Activated naive CD4-positive, alpha-beta T cell treated with anti-CD3 and anti-CD28 coated beads, Interleukin-2, amount 50 U/mL, for 16 hours (primary cell): ENCODE measurements around the gene PRRT1B.
"Not testable (repeated sequence)": the region's sequence is repeated elsewhere in the genome, so short reads cannot be mapped to it uniquely, and the experiment has no call there.

Experiments used
- DNase-seq: peaks from one replicate; pipeline ENCODE4 v3.0.0-alpha.2; 2020

The PRRT1B gene

DNA sequence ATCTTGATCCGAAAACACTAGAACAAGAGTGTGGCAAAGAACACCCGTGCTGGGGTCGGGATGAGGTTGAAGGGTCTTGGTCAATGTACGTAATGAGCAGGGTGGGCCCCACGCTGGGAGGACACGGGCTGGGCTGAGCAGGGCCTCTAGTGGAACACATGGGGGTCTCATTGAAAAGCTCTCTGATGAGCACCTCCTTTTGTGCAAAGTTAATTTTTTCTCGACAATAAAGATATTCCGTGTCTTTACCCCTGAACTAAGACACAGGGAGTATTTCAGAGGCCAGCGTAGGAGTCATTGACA lies 22.3 kb upstream of the PRRT1B start:
- no peak for DNase-seq

DNA sequence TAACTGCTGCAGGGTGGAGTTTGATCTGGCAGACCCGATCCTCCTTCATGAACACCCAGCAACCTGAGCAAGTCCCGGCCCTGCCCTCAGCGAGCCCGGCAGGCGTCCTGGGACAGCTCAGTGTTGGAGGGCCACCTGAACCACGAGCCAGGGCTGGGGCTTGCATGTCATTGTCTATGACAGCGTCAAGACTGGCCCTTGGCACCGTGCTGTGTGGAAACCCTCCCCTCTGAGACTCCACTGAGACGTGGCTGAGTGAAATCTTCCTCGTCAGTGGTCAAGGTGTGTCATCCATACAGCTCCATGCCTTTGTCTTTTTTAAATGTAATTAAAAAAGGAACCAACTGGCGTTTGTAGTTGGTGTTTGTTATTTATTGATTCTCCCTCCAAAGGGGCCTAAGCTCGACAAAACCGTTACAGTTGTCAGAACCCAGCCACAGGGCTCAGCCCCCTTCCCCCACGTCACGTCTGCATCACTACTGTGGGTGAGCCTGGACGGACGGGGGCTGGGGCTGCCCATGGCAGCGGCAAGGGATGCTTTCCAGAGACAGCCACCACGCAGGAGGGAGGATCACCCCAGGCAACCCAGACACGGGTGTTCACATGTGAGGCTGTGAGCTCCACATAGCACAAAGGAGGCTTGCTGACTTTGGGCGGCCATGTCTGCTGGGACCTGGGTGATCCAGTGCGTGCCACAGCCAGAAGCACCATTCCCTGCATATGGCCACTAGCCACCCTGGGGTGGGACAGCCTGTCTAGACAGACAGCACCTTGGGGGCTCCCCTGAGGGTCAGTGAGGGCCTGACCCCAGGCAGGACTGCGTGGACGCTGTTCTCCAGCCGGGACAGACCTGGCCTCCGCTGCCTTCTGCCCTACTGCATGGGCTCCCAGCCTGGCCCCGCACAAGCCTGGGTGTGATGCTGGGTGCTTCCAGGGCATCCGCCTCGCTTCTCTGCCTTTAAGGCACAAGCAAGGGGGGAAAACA lies 21.6 kb upstream of the PRRT1B start:
- DNase-seq, result no peak

DNA sequence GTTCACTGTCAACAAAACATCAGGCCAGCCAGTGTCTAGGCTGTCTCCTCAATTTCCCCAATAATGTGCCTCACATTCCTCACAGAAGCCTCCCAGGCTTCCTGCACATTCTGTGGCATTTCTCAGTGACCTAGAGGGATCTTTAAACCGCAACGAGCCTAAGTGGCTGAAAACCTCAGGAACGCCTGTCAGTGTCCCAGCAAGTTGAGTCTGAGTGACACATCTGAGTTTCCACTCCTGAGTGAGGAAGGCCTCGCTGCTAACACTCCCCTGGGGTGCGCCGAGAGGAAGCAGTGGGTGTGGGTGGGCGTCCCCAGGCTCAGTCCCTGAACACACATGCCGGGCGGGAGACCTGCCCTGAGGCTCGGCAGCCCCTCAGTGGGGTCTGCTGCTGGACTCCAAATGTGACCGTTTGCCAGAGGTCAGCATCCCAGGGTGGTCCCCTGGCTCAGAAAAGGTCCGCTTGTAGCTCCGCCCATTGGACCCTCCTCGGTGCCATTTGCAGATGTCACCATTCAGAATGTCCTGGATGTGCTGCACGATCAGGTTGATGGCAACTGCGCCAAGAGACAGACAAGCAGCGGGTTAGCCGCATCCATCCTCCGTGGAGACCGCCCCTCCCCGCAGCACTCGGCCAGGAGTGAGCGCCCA lies 20.5 kb upstream of the PRRT1B start:
- DNase-seq, result no peak

DNA sequence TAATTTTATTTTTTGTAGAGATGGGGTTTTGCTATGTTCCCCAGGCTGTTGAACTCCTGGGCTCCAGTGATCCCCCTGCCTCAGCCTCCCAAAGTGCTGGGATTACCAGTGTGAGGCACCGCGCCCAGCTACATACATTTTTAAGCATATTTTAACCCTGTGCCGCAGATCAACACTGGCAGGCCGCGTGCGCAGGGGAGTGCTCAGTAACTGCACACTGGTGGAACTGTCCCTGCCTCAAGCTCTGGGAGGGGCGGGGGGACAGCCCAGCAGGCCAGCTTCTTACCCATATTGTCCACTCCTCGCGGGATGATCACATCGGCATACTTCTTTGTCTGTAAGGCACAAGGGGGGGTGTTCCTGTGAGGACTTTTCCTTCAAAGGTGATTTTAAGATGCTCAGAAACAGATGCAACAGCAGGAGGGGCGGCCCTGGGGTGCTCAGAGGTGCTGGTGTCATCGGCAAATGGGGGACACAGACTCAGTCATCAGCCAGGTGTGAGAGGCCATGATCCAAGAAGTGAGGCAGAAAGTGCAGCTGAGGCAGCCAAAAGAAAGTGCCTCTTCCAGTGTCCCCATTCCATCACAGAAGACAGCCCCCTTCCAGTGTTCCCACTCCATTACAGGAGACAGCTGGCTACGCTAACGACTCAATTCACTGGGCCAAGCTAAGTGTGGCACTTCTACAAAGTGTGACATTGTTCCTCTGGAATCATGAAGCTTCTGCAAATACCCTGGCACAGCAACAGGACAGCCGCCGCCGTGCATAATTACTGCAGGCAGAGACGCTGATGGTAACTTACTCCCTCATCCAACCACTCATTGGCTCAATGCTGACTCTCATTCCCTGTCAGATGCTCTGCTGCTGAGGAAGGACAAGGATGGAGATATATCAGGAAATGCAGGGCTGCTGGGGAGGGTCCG lies 19.4 kb upstream of the PRRT1B start:
- DNase-seq, result no peak

DNA sequence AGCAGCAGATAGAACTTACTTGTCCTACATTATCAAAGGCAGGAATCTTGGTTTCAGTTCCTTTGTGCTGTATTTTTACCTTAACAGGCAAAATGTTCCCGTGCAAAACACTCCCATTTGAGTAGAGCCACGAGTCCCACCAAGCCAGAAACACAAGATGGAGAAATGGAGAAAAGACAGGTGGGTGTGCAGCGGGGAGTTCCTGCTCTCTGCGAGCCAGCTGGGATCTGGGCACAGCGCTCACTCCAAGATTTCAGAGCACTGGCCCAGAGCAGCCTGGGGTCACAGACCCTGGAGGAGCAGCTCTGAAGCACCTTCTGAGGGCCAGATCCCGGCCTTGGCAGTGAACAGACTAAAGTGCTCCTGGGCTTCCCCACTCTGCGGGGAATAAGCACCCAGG lies 17.1 kb upstream of the PRRT1B start:
- DNase-seq, result no peak

DNA sequence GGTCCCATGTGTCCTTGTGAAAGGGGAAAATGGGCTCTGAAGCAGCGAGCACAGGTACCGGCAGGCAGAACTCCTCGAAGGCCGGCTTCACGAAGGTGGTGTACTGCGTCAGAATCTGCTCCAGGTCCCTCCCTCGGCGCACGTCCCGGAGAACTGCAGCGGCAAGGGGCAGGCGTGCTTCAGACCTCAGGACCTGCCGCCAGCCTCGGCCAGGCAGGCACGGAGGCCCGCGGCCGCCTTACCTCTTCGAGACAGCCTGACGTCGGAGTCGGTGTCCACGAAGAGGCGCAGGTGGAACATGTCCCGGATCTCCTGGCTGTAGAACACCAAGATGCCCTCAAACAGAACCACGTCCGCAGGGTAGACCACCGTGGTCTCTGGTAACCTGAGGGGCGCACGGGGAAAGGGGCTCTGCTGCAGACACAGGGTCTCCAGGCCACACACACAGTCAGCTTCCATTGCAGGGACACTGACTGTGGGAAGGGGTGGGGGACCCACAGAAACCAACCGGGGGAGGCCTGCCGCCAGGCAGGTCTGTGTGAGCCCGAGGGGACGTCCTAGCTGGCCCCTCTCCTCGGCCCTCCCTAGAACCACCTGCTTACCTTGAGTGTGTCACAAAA lies 16.3 kb upstream of the PRRT1B start:
- DNase-seq, result no peak

DNA sequence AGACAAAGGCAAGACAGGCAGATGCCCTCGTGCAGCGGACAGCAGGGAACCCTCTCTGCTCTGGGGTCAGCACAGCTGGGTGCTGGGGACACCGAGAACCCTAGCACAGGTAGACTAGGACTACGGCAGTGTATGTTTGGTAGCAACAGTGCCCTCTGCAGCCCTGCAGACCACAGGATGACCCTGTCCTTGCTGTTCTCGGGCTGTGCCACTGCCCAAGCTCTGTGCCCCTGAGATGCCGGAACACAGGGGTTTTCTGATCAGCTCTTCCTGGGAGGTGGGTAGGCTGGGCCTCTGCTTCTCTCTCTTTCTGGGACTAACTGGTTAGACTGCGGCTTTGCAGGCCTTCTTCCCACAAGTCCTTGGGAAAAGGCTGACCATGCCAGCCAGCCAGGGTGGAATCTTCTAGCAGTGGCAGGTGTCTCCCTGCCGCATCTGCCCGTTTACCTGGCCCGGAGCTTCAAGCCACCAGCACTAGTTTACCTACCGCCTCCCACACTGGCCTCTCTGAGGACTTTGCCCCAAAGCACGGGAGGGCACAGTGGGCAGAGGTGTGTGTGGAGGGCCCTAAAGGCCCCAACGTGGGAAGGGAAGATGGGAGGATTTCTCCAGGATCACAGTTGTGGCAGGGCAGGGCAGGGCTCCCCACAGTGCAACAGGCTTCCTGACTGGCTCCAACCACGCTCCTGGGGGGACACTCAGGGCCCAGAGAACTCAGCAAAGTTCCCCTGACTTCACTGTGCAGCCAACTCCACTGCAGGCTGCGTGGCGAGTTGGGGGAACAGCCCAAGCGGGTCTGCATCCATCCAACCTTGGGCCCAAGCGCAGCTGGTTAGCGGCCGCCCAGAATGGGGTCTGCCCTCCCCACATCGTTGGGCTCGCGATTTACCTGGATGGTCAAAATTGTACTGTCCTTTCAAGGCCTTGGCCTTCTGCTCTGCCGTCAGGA lies 15.5 kb upstream of the PRRT1B start:
- no peak for DNase-seq

DNA sequence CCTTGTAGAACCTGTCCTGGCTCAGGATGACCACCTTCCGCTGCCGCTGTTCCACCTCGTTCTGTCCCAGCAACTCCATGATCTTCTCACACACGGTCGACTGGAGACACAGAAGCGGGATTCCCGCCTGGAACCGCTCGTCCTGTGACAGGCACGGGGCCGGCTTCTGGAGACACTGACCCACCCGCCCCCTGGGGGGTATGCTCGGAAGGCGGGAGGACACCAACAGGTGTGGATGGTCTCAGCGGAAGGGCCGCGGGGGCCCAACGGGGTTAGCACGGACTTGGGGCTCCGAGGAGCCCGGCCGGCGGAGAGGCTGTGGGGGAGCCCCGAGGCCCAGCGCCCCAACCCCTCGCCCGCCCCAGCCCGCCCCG lies 14.8 kb upstream of the PRRT1B start:
- no peak for DNase-seq

DNA sequence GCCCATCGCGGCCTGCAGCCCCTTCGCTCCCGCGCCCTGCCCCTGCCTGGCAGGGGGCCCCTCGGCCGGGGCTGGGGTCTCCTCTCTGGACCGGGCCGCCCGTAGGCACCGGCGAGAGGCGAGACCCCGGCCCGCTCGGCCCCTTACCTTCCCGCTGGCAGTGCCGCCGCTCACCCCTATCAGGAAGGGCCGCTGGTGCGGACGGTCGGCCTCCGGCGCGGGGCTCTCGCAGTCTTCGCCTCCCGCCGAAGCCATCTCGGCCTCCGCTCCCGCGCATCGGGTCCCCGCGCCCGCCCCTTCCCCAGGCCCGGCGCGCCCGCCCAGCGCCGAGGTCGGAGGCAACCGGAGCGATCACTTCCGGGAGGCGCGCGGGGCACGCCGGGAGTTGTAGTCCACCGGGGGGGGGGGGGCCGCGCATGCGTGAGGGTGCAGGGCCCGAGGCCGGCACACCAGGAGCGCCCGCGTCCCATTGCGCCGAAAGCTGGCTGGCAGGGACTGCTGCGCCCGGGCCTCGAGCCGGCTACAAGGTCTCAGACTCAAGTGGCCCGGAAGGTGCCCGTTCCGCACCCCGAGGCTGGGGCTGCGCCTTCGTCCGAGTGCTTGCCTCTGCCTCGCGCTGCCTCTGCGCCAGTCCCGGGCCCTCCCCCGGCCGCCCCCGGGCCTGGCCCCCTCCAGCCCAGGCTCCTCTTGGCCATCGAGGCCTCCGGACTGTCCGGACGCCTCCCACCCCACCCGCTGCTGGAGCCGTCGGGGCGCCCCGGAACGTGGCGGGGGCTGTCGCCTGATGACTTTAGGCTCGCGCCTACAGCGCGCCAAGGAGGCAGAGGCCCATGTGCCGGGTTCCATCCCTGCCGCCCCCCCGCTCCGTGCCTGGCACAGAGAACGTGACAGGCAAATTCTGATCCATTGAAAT lies 14.1 kb upstream of the PRRT1B start, which contains the start of gene UCK1:
UCK1 (minus strand) TSS at position 344 of the 913 bp plus-strand sequence; CDS start at position 255, 89 bp downstream.
- DNase-seq, result peak; percentile 77

DNA sequence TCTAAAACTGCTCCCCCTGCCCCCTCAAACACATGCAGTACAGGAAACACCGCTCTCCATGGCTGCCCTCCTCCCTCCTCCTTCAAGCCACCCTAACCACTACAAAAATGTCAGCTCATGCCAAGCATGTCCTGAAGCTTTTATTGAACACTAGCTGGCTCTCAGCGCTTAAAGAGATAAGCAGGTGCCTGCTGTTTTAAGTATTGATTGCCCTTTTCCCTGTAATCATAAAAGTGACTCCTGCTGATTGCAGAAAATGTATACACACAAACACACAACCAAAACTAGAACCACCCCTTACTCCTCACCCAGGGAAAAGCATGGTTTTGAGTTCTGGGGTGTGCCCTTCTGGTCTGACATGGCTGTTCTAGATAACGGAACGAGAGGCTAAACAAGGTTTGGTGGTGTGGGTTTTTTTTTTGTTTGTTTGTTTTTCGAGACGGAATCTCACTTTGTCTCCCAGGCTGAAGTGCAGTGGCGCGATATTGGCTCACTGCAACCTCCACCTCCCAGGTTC lies 10.5 kb upstream of the PRRT1B start:
- no peak for DNase-seq

DNA sequence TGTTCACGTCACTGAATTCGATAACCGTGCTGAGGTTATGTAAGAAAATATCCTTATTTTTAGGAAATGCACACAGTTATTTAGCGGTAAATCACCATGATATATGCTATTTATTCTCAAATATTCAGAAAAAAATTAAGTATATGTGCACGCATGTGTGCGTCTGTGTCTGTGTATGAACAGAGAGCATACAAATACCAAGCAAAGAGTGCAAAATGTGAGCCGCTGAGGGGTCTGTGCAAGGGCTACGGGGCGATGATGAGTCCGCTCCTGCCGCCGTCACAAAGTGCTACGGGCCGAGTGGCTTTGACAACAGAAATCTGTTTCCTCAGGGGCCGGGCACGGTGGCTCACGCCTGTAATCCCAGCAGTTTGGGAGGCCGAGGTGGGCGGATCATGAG lies 7.4 kb upstream of the PRRT1B start:
- no peak for DNase-seq

DNA sequence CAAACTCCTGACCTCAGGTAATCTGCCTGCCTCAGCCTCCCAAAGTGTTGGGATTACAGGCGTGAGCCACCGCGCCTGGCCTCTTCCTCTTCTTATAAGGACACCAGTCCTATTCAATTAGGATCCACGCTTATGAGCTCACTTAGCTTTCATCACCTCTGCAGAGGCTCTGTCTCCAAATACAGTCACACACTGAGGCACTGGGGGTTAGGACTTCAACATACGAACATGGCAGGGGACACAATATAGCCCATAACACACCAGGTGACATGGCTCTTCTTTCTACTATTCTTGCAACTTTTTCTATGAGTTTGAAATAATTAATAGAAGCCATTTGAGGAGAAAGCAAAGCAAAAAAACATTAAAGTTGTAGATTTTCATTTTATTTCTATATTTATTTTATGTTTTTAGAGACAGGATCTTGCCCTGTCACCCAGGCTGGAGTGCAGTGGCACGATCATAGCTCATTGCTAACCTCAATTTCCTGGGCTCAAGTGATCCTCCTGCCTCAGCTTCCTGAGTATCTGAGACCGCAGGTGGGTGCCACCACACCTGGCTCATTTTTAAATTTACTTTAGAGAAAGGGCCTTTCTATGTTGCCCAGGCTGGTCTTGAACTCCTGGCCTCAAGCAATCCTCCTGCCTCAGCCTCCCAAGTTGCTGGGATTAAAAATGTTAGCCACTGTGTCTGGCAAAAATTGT lies 6.0 kb upstream of the PRRT1B start:
- no peak for DNase-seq

DNA sequence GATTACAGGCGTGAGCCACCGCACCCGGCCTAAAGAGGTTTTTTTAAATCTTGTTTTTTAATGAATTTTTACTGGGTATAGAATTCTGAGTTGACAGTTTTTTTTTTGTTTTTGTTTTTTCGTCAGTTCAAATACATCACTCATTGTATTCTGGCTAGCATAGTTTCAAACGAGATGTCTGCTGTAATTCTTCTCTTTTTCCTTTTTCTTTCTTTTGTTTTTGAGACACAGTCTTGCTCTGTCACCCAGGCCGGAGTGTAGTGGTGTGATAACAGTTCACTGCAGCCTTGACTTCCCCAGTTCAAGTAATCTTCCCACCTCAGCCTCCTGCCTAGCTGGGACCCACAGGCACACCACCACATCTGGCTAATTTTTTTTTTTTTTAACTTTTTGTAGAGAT lies 2.2 kb upstream of the PRRT1B start:
- DNase-seq, result no peak

DNA sequence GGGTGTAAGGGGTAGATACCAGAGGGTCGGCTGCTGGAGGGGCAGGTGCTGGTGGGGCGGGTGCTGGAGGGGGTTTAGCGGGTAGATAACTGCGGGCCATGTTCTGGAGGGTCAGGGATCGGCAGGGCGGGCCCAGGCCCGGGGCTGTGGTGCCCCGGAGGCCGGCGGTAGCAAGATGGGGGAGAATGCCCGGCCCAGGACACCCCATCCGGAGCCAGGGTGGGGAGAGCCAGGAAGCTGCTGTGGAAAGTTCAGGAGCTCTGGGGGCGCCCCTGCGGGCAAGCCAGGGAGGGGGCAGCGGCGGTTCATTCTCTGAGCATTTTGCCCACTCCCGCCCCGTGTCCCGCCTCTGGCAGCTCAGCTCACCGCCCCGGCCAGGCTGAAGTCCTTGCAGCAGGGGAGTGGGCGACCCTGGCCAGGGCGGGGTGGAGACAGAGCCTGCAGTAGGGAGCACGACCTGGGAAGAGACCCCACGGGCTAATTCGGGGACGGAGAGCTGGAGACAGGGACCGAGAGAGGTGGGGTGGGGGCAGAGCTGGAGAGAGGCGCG lies 538 bp downstream of the PRRT1B start:
- no peak for DNase-seq

DNA sequence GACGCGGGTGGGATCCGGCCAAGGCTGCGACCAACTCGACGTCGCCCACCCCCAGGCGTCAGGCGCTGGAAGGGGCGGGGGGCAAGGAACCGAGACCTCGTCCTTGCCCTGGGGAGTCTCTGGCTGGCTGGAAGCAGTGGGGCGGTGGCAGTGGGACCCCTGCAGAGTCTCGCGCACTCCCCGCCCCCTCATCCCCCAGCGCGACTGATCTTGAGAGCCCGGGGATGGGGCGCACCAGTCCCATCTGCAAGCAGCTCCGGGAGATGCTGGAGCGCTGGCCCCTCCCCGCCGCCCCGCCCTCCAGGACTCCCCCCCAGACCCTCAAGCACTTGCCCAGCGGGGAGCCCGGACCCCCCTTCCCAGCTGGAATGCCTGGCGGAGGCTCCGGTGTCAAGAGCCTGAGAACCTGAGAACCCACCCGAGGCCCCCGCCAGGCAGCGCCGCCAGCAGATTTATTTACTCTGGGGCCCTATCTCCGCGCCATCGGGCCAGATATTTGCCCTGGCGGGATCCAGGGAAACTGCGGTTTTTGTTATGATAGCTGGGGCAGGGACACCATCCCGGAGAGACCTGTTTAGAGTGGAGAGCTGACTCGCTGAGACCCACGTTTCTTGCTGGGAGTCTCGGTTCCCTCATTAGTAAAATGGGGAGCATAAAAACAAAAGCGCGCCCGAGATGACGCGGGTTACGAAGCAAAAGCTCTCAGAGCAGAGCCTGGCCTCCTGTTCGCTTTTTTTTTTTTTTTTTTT lies 1.2 kb downstream of the PRRT1B start:
- no peak for DNase-seq

DNA sequence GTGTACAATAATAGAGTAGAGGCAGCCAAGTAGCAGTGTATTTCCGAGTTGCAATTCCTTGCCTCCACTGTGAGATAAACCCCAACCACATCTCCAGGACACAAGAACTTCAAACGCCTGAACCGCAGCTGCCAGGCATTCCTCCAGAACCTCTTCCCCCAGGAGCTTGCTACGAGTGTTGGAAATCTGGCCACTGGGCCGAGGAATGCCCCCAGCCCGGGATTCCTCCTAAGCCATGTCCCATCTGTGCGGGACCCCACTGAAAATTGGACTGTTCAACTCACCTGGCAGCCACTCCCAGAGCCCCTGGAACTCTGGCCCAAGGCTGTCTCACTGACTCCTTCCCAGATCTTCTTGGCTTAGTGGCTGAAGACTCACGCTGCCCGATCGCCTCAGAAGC lies 3.9 kb downstream of the PRRT1B start:
- not testable (repeated sequence) for DNase-seq

DNA sequence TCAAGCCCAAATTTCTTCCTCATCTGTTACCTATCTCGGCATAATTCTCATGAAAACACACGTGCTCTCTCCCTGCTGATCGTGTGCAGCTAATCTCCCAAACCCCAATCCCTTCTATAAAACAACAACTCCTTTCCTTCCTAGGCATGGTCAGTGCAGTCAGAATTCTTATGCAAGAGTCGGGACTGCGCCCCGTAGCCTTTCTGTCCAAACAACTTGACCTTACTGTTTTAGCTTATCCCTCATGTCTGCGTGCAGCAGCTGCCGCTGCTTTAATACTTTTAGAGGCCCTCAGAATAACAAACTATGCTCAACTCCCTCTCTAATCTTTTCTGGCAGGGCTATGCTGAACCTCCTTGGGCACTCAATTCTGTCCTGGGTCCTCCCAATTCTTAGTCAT lies 5.1 kb downstream of the PRRT1B start:
- not testable (repeated sequence) for DNase-seq

DNA sequence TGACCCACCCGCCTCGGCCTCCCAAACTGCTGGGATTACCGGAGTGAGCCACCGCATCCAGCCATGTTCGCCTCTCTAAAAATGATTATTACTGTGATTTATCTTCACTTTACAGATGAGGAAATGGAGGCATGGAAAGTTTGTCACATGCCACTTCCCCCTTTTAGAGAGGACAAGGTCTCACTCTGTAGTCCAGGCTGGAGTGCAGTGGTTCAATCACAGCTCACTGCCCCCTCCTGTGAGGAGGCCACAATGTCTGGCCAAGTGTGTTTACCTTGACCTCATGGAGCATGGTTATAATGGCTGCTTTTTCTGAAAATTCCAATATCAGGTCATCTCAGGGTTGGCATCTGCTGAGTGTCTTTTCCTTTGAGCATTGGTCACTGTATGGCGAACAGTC lies 6.7 kb downstream of the PRRT1B start:
- no peak for DNase-seq
